ENCODE measurements around the gene TBR1. TPM values are rescaled to one million over a fixed set of nuclear protein-coding genes. Genes with fewer than 3 reads are reported as not detected.

Gene TBR1
- total and polyA plus RNA-seq, 3 donors from 2014 or later = 0.92 to 5.3 (median 2.4) TPM

GRCh38 chr2:161417438-161418274, 1.6 kb downstream of the TBR1 start:
- H3K4me1 ChIP-seq = no peaks in the 10 kb centered on the region
- no peak overlapping the region for H3K4me3 ChIP-seq
- H3K9me3 ChIP-seq = no peaks in the 10 kb centered on the region
- 15 to 17% methylated on average over 21 of the region's 21 CpGs for WGBS, 2 donors
- intact Hi-C loops (cut with DNase I; ENCODE audit: low total_unique reads) = no loop called here
- DNase-seq = no peak
- no peak overlapping the region for H3K27ac ChIP-seq
- H3K27me3 ChIP-seq = peaks cover 3% of the 10 kb centered on the region
- no peak for TF ChIP-seq CTCF (IDR thresholded peaks at IDR 0.05)
- TF ChIP-seq POLR2A (IDR thresholded peaks at IDR 0.05) = no peak
- H3K36me3 ChIP-seq (ENCODE audit: low read depth, missing control alignments) = no peaks in the 10 kb centered on the region

DNA sequence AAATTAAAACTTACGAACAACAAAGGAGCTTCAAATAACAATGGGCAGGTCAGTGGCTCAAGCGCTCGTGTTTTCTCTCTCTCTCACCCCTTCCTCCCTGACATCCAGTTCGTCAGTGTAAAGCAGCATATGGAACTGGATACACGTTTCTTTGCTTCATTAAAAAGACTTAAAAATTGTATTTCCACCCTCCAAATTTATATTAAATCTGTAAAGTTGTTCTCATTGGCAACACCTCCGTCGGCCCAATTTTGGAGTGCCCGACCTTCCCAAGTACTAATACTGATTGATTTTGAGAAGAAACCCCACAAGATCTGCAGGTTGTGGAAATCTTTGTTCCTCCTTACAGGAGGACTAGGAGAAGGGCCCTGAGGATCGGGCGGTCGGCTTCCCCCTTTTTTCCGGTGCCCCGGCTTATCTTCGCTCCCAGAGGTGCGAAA, 2.2 kb downstream of the TBR1 start:
- Histone ChIP-seq H3K4me3 (peak overlapping the region in 1 of 2 donors; percentile 27), H3K9me3 (no peaks in the 10 kb centered on the region), H3K36me3 (ENCODE audit: low read depth, missing control alignments) (no peaks in the 10 kb centered on the region), H3K4me1 (no peaks in the 10 kb centered on the region), H3K27me3 (peaks cover 3% of the 10 kb centered on the region), H3K27ac (no peak overlapping the region)
- intact Hi-C loops (cut with DNase I; ENCODE audit: low total_unique reads) = no loop called here
- DNase-seq = no peak
- TF ChIP-seq CTCF (IDR thresholded peaks at IDR 0.05) (no peak), POLR2A (IDR thresholded peaks at IDR 0.05) (no peak)
- WGBS, 2 donors = 11 to 12% methylated on average over 12 to 15 of the region's 15 CpGs

DNA sequence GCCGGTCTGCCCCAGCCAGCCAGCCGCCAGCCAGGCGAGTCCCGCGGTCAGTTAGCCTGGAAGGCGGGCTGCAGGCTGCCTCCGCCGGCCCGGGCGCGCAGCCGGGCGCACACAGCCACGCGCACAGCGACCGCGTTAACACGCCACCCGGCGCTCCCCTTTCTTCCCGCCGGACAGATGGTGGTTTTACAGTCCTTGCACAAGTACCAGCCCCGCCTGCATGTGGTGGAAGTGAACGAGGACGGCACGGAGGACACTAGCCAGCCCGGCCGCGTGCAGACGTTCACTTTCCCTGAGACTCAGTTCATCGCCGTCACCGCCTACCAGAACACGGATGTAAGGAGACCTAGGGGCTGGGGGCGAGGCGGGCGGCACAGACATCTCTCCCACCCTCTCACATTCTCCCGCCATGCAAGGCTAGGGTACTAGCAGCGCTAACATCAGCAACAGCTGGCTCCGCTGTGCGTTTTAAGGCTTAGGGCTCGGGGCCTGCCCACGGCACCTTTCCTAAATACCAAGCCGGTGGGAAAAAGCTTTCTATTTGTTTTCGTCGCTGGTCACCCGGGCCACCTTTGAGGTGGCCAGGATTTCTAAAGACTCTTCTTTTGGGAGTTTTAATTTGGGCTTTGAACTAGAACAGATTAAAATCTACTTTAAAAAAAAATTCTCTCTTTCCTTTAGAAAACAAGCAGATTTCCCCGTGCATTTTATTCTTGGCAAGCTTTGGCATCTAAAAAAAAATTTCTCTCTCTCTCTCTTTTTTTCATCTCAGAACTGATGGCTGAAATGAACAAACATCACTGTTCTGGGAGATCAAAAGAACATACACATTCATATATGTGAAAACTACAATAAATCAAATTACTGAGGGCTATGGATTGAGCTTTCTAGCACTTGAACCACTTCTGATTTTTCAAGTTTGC, 2.9 kb downstream of the TBR1 start:
- H3K27ac ChIP-seq = no peak overlapping the region
- H3K9me3 ChIP-seq = no peaks in the 10 kb centered on the region
- no peaks in the 10 kb centered on the region for H3K36me3 ChIP-seq (ENCODE audit: low read depth, missing control alignments)
- intact Hi-C loops (cut with DNase I; ENCODE audit: low total_unique reads) = no loop called here
- TF ChIP-seq POLR2A (IDR thresholded peaks at IDR 0.05) = no peak
- no peak for TF ChIP-seq CTCF (IDR thresholded peaks at IDR 0.05)
- peak; percentile 30 for DNase-seq
- H3K27me3 ChIP-seq = peaks cover 3% of the 10 kb centered on the region
- peak overlapping the region in 1 of 2 donors; percentile 27 for H3K4me3 ChIP-seq
- WGBS, 2 donors = 13 to 16% methylated on average over 18 to 49 of the region's 49 CpGs
- H3K4me1 ChIP-seq = no peaks in the 10 kb centered on the region

DNA sequence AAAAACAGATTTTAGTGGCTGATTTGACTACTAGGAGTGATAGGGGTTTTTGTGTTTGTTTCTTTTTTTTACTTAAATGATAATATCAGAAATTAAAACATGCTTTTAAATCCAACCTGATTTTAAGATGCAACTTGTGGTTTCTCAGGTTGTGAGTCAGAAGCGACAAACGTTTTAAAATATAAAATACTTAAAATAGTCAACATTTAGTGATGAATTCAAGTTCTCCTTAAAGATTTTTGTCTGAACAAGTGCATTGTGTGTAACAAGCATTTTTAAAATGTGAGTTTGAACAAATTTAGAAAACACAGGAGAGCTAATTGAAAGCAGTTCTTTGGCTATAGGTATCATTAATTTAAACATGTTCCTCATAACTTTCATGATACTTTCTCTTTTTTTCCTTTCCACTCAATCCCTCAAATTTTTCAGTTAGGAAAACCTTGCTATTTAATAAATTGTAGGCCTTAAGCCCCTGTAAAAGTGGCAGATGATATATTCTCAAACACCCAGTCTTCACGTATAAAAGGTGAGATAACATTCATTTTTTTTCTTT, 3.6 kb downstream of the TBR1 start:
- Histone ChIP-seq H3K4me3 (no peak overlapping the region), H3K36me3 (ENCODE audit: low read depth, missing control alignments) (no peaks in the 10 kb centered on the region), H3K27me3 (peaks cover 3% of the 10 kb centered on the region), H3K4me1 (no peaks in the 10 kb centered on the region), H3K27ac (no peak overlapping the region), H3K9me3 (no peaks in the 10 kb centered on the region)
- no peak for TF ChIP-seq CTCF (IDR thresholded peaks at IDR 0.05)
- no peak for TF ChIP-seq POLR2A (IDR thresholded peaks at IDR 0.05)
- no peak for DNase-seq
- intact Hi-C loops (cut with DNase I; ENCODE audit: low total_unique reads) = no loop called here
- 68 to 70% methylated on average over 3 of the region's 3 CpGs for WGBS, 2 donors
